Coronary artery (tissue), 2 donors: ENCODE measurements around the gene FAM110D.

Source experiments
- DNase-seq: peaks from one replicate; pipeline ENCODE4 v3.0.0-alpha.2; 2017; ENCODE audit warnings: low spot score
- H3K27ac ChIP-seq, 2 donors: fragments of 200-600 bp; sonication (generic); one replicate each; pipeline ENCODE4 v1.5.1; 2016 to 2019
- H3K4me3 ChIP-seq: fragments of 200-600 bp; sonication (generic); 2 replicates; pipeline ENCODE4 v1.5.1; 2016; ENCODE audit warnings: mild to moderate bottlenecking, moderate library complexity
- TF ChIP-seq, protein P1 (sequence below): fragments of 200-600 bp; sonication (generic); IDR thresholded peaks from one replicate; pipeline ENCODE4 v1.5.1; 2019; ENCODE audit warnings: antibody characterized with exemption

The FAM110D gene

DNA sequence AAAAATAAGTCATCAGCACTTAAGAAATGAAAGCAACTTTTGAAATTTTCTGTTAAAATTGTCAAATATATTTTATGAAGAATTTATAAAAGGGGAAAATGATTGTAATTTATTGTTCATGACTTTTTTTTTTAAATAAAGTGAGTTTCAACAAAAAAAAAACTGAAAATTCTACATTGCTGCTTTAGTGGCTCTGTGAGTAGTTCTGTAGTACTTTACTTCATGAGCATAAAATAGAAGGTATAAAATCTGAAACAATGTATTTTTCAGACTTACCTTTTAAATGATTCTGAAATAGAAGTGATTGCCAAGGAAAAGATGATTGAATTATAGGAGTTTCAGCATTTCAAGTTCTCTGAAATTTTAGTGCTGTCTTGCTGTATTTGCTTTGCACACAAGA is 33.5 kb upstream of the FAM110D start:
- Histone ChIP-seq H3K27ac (no peak overlapping the region), H3K4me3 (no peak overlapping the region)
- DNase-seq, result no peak
- TF ChIP-seq, protein P1, sequence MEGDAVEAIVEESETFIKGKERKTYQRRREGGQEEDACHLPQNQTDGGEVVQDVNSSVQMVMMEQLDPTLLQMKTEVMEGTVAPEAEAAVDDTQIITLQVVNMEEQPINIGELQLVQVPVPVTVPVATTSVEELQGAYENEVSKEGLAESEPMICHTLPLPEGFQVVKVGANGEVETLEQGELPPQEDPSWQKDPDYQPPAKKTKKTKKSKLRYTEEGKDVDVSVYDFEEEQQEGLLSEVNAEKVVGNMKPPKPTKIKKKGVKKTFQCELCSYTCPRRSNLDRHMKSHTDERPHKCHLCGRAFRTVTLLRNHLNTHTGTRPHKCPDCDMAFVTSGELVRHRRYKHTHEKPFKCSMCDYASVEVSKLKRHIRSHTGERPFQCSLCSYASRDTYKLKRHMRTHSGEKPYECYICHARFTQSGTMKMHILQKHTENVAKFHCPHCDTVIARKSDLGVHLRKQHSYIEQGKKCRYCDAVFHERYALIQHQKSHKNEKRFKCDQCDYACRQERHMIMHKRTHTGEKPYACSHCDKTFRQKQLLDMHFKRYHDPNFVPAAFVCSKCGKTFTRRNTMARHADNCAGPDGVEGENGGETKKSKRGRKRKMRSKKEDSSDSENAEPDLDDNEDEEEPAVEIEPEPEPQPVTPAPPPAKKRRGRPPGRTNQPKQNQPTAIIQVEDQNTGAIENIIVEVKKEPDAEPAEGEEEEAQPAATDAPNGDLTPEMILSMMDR, result no peak

- no peak overlapping the region for H3K27ac ChIP-seq
Observed at GRCh38 chr1:26125946-26126320, 32.9 kb upstream of the FAM110D start.

GRCh38 chr1:26126321-26127084 is 32.4 kb upstream of the FAM110D start:
- DNase-seq, result no peak
- TF ChIP-seq, protein P1, result no peak
- Histone ChIP-seq H3K27ac (no peak overlapping the region), H3K4me3 (no peak overlapping the region)

More at GRCh38 chr1:26125946-26126320, 32.9 kb upstream of the FAM110D start:
- TF ChIP-seq, protein P1, result no peak
- H3K4me3 ChIP-seq, result no peak overlapping the region
- no peak for DNase-seq

GRCh38 chr1:26127235-26128163 is 31.4 kb upstream of the FAM110D start:
- H3K27ac ChIP-seq, result peak overlapping the region in 1 of 2 donors; percentile 3

GRCh38 chr1:26129778-26130177 is 29.1 kb upstream of the FAM110D start:
- Histone ChIP-seq H3K27ac (no peak overlapping the region), H3K4me3 (no peak overlapping the region)
- DNase-seq, result no peak
- TF ChIP-seq, protein P1, result no peak

More at GRCh38 chr1:26127235-26128163, 31.4 kb upstream of the FAM110D start:
- DNase-seq, result no peak
- no peak overlapping the region for H3K4me3 ChIP-seq
- TF ChIP-seq, protein P1, result no peak

GRCh38 chr1:26130695-26131094 is 28.2 kb upstream of the FAM110D start:
- DNase-seq, result no peak
- TF ChIP-seq, protein P1, result no peak
- no peak overlapping the region for H3K27ac ChIP-seq
- no peak overlapping the region for H3K4me3 ChIP-seq
